Colonic mucosa (tissue), 4 donors: Measurements from ENCODE around the gene CELA2B. TPM values are rescaled to one million over a fixed set of nuclear protein-coding genes. Genes with fewer than 3 reads are reported as not detected.

Experiments used
- DNase-seq: peaks from one replicate; pipeline ENCODE4 v3.0.0-alpha.2; 2020
- H3K27ac ChIP-seq: fragments of 200-600 bp; one replicate; pipeline ENCODE4 v1.8.0; 2021
- H3K27me3 ChIP-seq: fragments of 200-600 bp; one replicate; pipeline ENCODE4 v1.8.0; 2021
- H3K36me3 ChIP-seq: fragments of 200-600 bp; one replicate; pipeline ENCODE4 v1.8.0; 2021
- H3K4me1 ChIP-seq: fragments of 200-600 bp; one replicate; pipeline ENCODE4 v1.8.0; 2021; ENCODE audit warnings: mild to moderate bottlenecking
- H3K4me3 ChIP-seq: fragments of 200-600 bp; one replicate; pipeline ENCODE4 v1.8.0; 2021
- H3K9ac ChIP-seq, 2 donors: one replicate each; pipeline ENCODE4 v1.7.0; 2013; ENCODE audit warnings: control low read depth in 2 of 2, low read depth in 2 of 2, low read length in 2 of 2
- H3K9me3 ChIP-seq: fragments of 200-600 bp; one replicate; pipeline ENCODE4 v1.8.0; 2021
- intact Hi-C: fragments of 100-400 bp; cut with DNase I; formaldehyde crosslinking; loops from one replicate; pipeline ENCODE4 v1.14.1; 2022
- total RNA-seq, 2 donors: library from RNA; stranded (reverse); fragmentation: NEBNext Ultra II Directional in 1 of 2; extraction: Animal tissue kit (Norgen Biotek cat#: 25700) in 1 of 2; gene quantifications; one replicate each; pipeline ENCODE4 v1.2.1, GENCODE V29; 2021
- TF ChIP-seq, protein P1 (sequence below): fragments of 200-600 bp; IDR thresholded peaks from one replicate; pipeline ENCODE4 v1.8.0; 2022; ENCODE audit warnings: antibody characterized with exemption, mild to moderate bottlenecking
- donor health status: healthy.
- donor health status: DM: no; HTN: no; CAD: no.
- donor health status: DM: no; HTN: no; CAD: no.

Gene CELA2B
- total RNA-seq, 2 donors from 2014 or later, result 1.1 TPM; not detected in 1

DNA sequence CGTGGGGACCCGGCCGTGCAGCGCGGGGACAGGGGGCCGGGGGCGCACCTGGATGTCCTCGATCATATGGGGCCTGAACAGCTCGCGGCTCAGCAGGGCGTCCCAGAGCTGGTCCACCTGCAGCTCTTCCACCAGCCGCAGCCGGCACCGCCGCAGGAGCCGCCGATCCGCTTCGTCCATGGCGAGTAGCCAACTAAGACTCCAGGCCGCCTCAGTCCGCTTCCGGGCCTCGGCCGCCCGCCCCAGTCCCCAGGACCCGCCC, 48.0 kb downstream of the CELA2B start, which contains the start of gene CASP9:
Gene CASP9 (minus strand): TSS at position 195 of the 262 bp plus-strand sequence. CDS start 15 bp downstream, at position 180.
- intact Hi-C loops, result no loop called here
- DNase-seq, result no peak
- Histone ChIP-seq H3K9me3 (no peaks in the 10 kb centered on the region), H3K9ac (peak within 1 kb of the TSS; percentile 72 to 95), H3K36me3 (no peaks in the 10 kb centered on the region), H3K4me3 (peak within 1 kb of the TSS; percentile 76), H3K4me1 (peaks cover 5% of the 10 kb centered on the region), H3K27ac (peak within 1 kb of the TSS; percentile 94), H3K27me3 (no peaks in the 10 kb centered on the region)
- TF ChIP-seq, protein P1, sequence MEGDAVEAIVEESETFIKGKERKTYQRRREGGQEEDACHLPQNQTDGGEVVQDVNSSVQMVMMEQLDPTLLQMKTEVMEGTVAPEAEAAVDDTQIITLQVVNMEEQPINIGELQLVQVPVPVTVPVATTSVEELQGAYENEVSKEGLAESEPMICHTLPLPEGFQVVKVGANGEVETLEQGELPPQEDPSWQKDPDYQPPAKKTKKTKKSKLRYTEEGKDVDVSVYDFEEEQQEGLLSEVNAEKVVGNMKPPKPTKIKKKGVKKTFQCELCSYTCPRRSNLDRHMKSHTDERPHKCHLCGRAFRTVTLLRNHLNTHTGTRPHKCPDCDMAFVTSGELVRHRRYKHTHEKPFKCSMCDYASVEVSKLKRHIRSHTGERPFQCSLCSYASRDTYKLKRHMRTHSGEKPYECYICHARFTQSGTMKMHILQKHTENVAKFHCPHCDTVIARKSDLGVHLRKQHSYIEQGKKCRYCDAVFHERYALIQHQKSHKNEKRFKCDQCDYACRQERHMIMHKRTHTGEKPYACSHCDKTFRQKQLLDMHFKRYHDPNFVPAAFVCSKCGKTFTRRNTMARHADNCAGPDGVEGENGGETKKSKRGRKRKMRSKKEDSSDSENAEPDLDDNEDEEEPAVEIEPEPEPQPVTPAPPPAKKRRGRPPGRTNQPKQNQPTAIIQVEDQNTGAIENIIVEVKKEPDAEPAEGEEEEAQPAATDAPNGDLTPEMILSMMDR, result no peak

DNA sequence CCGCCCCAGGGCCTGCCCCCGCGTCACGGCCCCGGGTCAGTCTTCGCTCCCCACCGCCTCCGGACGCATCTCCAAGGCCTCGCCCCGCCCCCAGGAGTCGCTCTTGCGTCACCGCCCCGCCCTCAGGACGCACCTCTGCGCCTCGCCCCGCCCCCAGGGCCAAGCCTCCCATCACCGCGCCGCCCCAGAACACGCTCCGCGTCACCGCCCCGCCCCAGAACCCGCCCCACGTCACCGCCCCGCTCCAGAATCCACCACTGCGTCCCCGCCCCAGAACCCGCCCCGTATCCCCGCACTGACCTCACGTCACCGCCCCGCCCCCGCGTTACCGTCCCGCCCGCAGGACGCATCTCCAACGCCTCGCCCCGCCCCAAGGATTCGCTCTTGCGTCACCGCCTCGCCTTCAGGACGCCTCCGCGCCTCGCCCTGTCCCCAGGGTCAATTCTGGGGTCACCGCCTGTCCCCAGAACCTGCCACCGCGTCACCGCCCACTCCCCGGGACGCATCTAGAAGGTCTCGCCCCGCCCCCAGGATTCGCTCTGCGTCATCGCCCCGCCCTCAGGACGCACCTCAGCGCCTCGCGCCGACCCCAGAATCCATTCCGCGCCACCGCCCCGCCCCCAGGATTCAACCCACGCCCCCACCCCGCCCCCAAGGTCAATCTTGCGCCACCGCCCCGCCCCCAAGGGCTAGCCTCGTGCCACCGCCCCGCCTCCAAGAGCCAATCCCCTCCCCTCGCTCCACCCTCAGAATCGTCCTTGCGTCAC, 48.6 kb downstream of the CELA2B start:
- H3K9ac ChIP-seq, result peak overlapping the region; percentile 72 to 88
- peaks cover 5% of the 10 kb centered on the region for H3K4me1 ChIP-seq
- TF ChIP-seq, protein P1, result no peak
- peak overlapping the region; percentile 94 for H3K27ac ChIP-seq
- intact Hi-C loops, result no loop called here
- no peaks in the 10 kb centered on the region for H3K9me3 ChIP-seq
- H3K36me3 ChIP-seq, result no peaks in the 10 kb centered on the region
- DNase-seq, result peak; percentile 100
- H3K4me3 ChIP-seq, result peak overlapping the region; percentile 76
- no peaks in the 10 kb centered on the region for H3K27me3 ChIP-seq

DNA sequence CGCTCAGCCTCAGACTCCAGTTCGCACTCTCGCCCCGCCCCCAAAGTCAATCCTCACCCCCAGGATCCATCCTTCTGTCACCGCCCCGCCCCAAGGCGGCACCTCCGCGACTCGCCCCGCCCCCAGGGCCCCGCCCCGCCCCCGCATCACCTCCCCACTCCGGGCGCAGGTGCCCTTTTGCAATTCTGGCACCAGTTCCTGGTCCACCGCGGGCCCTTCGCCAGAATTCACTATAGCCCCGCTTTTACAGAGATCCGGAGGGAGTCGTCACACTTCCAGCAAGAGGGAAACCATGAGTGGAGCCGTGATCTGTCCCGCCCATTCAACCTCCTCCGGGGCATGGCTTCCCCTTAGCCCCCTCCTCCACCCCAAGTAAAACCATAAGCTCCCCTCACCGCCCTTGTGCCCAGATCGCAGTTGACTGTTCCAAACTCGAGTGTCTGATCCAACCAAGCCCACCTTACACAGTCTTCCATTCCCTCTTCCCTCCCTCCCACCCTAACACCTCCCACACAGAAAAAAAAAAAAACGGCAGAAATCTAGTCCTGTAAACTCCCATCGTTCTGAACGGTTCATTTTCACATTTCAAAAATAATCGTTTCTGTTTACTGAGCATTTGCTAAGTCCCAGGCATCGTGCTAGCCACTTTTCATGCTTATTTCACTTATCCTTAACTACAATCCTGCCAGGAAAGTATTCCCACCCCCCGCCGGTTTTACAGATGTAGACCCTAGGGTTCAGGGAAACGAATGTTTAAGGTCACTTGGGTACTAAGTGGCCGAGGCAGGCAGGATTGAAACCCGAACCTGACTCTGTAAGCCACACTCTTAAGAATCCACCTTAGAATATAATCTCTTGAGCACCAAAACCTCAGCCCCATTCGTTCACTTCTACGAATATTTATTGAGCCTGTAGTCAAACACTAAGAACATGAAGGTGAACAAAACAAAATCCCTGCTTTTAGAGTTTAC, 49.4 kb downstream of the CELA2B start:
- peak; percentile 49 for DNase-seq
- TF ChIP-seq, protein P1, result no peak
- Histone ChIP-seq H3K27me3 (no peaks in the 10 kb centered on the region), H3K4me1 (peaks cover 5% of the 10 kb centered on the region), H3K4me3 (peak overlapping the region; percentile 32), H3K9ac (peak overlapping the region; percentile 68 to 95), H3K9me3 (no peaks in the 10 kb centered on the region), H3K27ac (peak overlapping the region; percentile 89), H3K36me3 (no peaks in the 10 kb centered on the region)
- intact Hi-C loops, result no loop called here

DNA sequence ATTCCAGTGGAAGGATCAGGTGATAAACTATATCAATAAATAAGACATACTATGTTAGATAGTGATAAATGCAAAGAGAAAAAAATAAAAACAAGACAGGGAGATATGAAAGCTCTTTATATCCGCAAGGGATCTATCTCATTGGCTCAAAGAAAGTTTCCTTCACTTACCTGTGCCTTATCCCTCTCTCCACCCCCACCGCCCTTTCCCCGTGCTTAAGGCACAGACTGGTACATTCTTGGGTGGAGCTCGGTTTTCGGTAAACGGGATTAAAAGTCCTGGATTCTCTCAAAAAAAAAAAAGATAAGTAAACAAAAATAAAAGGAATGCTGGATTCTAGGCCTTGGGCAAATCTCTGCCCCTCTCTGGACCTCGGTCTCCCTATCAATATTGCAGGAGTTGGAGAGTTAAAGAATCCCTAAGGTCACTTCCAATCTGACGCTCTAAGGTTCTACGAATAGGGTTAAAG, 50.2 kb downstream of the CELA2B start:
- Histone ChIP-seq H3K27ac (peak overlapping the region; percentile 89), H3K9ac (peak overlapping the region; percentile 68 to 95), H3K4me1 (peaks cover 5% of the 10 kb centered on the region), H3K4me3 (peak overlapping the region; percentile 83), H3K9me3 (no peaks in the 10 kb centered on the region), H3K27me3 (no peaks in the 10 kb centered on the region), H3K36me3 (no peaks in the 10 kb centered on the region)
- intact Hi-C loops, result no loop called here
- peak; percentile 50 for DNase-seq
- TF ChIP-seq, protein P1, result no peak
